K562 (cell line): ENCODE measurements around the gene NTPCR. TPM values are rescaled to one million over a fixed set of nuclear protein-coding genes. Genes with fewer than 3 reads are reported as not detected.

ENCODE experiments used
- BCL6 ChIP-seq: fragments of 250-450 bp; sonication (Bioruptor Pico); IDR thresholded peaks from 2 replicates; pipeline ENCODE4 v1.4.0; 2020
- CBFB ChIP-seq: sonication (generic); formaldehyde crosslinking; IDR thresholded peaks from 2 replicates; pipeline ENCODE4 v1.4.0; 2020; ENCODE audit warnings: mild to moderate bottlenecking, missing genetic modification reagents
- DMBX1 ChIP-seq: fragments of 250-450 bp; sonication (Bioruptor Pico); IDR thresholded peaks from 2 replicates; pipeline ENCODE4 v1.8.0; 2022; ENCODE audit warnings: inconsistent platforms, mild to moderate bottlenecking, moderate library complexity, borderline replicate concordance
- ELF1 ChIP-seq: fragments of 200-800 bp; sonication (Bioruptor generic); IDR thresholded peaks from 2 replicates; pipeline ENCODE4 v1.6.1; 2016; ENCODE audit warnings: missing genetic modification characterization, missing compliant biosample characterization
- ELF2 ChIP-seq: fragments of 250-450 bp; sonication (Bioruptor Pico); IDR thresholded peaks from 2 replicates; pipeline ENCODE4 v1.5.0; 2021; ENCODE audit warnings: mild to moderate bottlenecking
- ERF ChIP-seq: fragments of 450-650 bp; formaldehyde crosslinking; IDR thresholded peaks from 2 replicates; pipeline ENCODE4 v1.4.0; 2020; ENCODE audit warnings: mild to moderate bottlenecking, mixed read lengths
- HSF4 ChIP-seq: fragments of 250-450 bp; sonication (Bioruptor Pico); IDR thresholded peaks from 2 replicates; pipeline ENCODE4 v2.1.2; 2022; ENCODE audit warnings: mild to moderate bottlenecking, moderate library complexity, borderline replicate concordance
- IRF1 ChIP-seq: sonication (generic); formaldehyde crosslinking; IDR thresholded peaks from 2 replicates; pipeline ENCODE4 v1.8.0; 2022; ENCODE audit warnings: missing genetic modification reagents, mild to moderate bottlenecking, borderline replicate concordance
- MYC ChIP-seq, 2 experiments: fragments of 250-450 bp in 1 of 2; sonication (Bioruptor Pico) in 1 of 2; IDR thresholded peaks; 2 replicates each; pipeline versions ENCODE4 v1.5.1 to v1.6.1; 2012 to 2021; ENCODE audit warnings: low read depth in 2 of 2, borderline replicate concordance in 1 of 2, improper control_type of control experiment in 1 of 2, low read length in 1 of 2, mild to moderate bottlenecking in 1 of 2, moderate library complexity in 1 of 2
- PHF8 ChIP-seq: fragments of 200-600 bp; sonication (generic); IDR thresholded peaks from 2 replicates; pipeline ENCODE4 v1.6.1; 2012; ENCODE audit warnings: mixed run types, mild to moderate bottlenecking, inconsistent platforms, low read length, moderate library complexity, borderline replicate concordance
- PKNOX1 ChIP-seq: fragments of 450-650 bp; IDR thresholded peaks from 2 replicates; pipeline ENCODE4 v1.6.1; 2016
- RBFOX2 ChIP-seq: fragments of 200-400 bp; formaldehyde crosslinking; IDR thresholded peaks from 2 replicates; pipeline ENCODE4 v1.6.1; 2017; ENCODE audit warnings: low read depth, mild to moderate bottlenecking, low read length, moderate library complexity
- SOX6 ChIP-seq: fragments of 450-650 bp; IDR thresholded peaks from 2 replicates; pipeline ENCODE4 v1.6.1; 2014; ENCODE audit warnings: mild to moderate bottlenecking
- SRSF7 ChIP-seq: fragments of 200-400 bp; formaldehyde crosslinking; optimal IDR thresholded peaks from 2 replicates; pipeline ENCODE3; 2017; ENCODE audit warnings: mild to moderate bottlenecking, low read depth, low read length
- TAF7 ChIP-seq: fragments of 450-650 bp; IDR thresholded peaks from 2 replicates; pipeline ENCODE4 v1.6.1; 2016; ENCODE audit warnings: missing genetic modification characterization, missing compliant biosample characterization
- TAF9B ChIP-seq: fragments of 450-650 bp; IDR thresholded peaks from 2 replicates; pipeline ENCODE4 v1.6.1; 2018; ENCODE audit warnings: mild to moderate bottlenecking; ENCODE audit not compliant: partially characterized antibody
- YY1 ChIP-seq, 3 experiments: IDR thresholded peaks; 2 replicates each; pipeline ENCODE4 v1.6.1; 2011; ENCODE audit warnings: low read length in 2 of 3, mild to moderate bottlenecking in 2 of 3, moderate library complexity in 2 of 3, borderline replicate concordance in 1 of 3, control low read depth in 1 of 3, low read depth in 1 of 3; ENCODE audit not compliant: insufficient read depth in 3 of 3, insufficient replicate concordance in 2 of 3, control insufficient read depth in 1 of 3, insufficient read length in 1 of 3; ENCODE audit errors: extremely low read depth in 1 of 3
- ZBTB34 ChIP-seq: fragments of 250-450 bp; sonication (Bioruptor Pico); IDR thresholded peaks from 2 replicates; pipeline ENCODE4 v1.8.0; 2021; ENCODE audit warnings: mild to moderate bottlenecking, moderate library complexity
- ZFX ChIP-seq: sonication (generic); formaldehyde crosslinking; IDR thresholded peaks from 2 replicates; pipeline ENCODE4 v1.8.0; 2022; ENCODE audit warnings: mild to moderate bottlenecking, missing genetic modification reagents, moderate library complexity
- ZNF232 ChIP-seq: sonication (generic); formaldehyde crosslinking; IDR thresholded peaks from 2 replicates; pipeline ENCODE4 v1.8.0; 2022; ENCODE audit warnings: mild to moderate bottlenecking, missing genetic modification reagents
- ZNF395 ChIP-seq: fragments of 200-800 bp; sonication (Bioruptor generic); IDR thresholded peaks from 2 replicates; pipeline ENCODE4 v1.6.1; 2017; ENCODE audit warnings: missing genetic modification characterization, missing compliant biosample characterization
- ZNF589 ChIP-seq: fragments of 200-800 bp; sonication (Bioruptor generic); IDR thresholded peaks from 2 replicates; pipeline ENCODE4 v1.6.1; 2016; ENCODE audit warnings: low read depth, missing genetic modification characterization, missing compliant biosample characterization
- ZNF668 ChIP-seq: fragments of 250-450 bp; sonication (Bioruptor Pico); IDR thresholded peaks from 2 replicates; pipeline ENCODE4 v1.8.0; 2022; ENCODE audit warnings: mild to moderate bottlenecking, inconsistent platforms
- polyA plus RNA-seq, 8 experiments: library from polyadenylated mRNA; depleted of rRNA in 4 of 8; stranded (reverse) in 5 of 8; unstranded in 3 of 8; fragments of >200 nt; fragmentation: Nextera tagmentation in 2 of 8; fragmentation: Illumina TruSeq in 1 of 8; extraction: Ambion mirVana in 2 of 8; extraction: Trizol in 1 of 8; gene quantifications; 2 replicates each; pipeline versions ENCODE4 v1.2.1 to v1.2.3, GENCODE V29; 2011 to 2014; ENCODE audit warnings: inconsistent platforms in 1 of 8, missing spikeins in 1 of 8
- total RNA-seq, 7 experiments: library from RNA; depleted of rRNA in 6 of 7; stranded (reverse); fragments of >200 nt in 6 of 7; fragmentation: Illumina TruSeq in 2 of 7; extraction: Trizol in 2 of 7; gene quantifications; 2 replicates each; pipeline versions ENCODE4 v1.2.1 to v1.2.3, GENCODE V29; 2011 to 2021; ENCODE audit warnings: low replicate concordance in 1 of 7

Gene NTPCR
- total and polyA plus RNA-seq, 9 of the 15 experiments (the other 6 are each of a cell fraction or from before 2014, with no cell fraction given), result 19.3 to 105 (median 48.8) TPM

- TF ChIP-seq ERF (CRISPR knock-in tag) (0 out of 2 replicates have a peak, but pooled peaks have one; percentile 20), ZNF232 (CRISPR knock-in tag) (no peak), HSF4 (CRISPR knock-in tag) (peak; percentile 81; the same call in 1 of the 2 replicates), TAF9B (no peak), IRF1 (CRISPR knock-in tag) (no peak), SRSF7 (no peak), PHF8 (no peak), ELF2 (peak; percentile 62), PKNOX1 (no peak), DMBX1 (CRISPR knock-in tag) (peak; percentile 87), ELF1 (tag) (0 out of 2 replicates have a peak, but pooled peaks have one; percentile 1), MYC (IDR thresholded peaks at IDR 0.05; ENCODE audit: low read depth, low read length) (no peak), MYC (CRISPR knock-in tag; IDR thresholded peaks at IDR 0.05; ENCODE audit: borderline replicate concordance, low read depth) (0 out of 2 replicates have a peak, but pooled peaks have one; percentile 61), ZNF395 (CRISPR knock-in tag) (peak; percentile 92), RBFOX2 (no peak), TAF7 (peak; percentile 39; the same call in 1 of the 2 replicates), BCL6 (CRISPR knock-in tag) (peak; percentile 84), ZNF589 (peak; percentile 77; the same call in 1 of the 2 replicates), ZNF668 (CRISPR knock-in tag) (peak; percentile 91), SOX6 (no peak), YY1 (IDR thresholded peaks at IDR 0.05; ENCODE audit: borderline replicate concordance in 1 of 3, control insufficient read depth in 1 of 3, extremely low read depth in 1 of 3, insufficient read depth in 3 of 3, insufficient read length in 1 of 3, insufficient replicate concordance in 2 of 3, low read depth in 1 of 3, low read length in 2 of 3) (no peak), CBFB (CRISPR knock-in tag) (no peak), ZBTB34 (0 out of 2 replicates have a peak, but pooled peaks have one; percentile 43), ZFX (CRISPR knock-in tag) (no peak)
These were observed 695 bp upstream of the NTPCR start (continued) for GRCh38 chr1:232949636-232950196.
